Esophagus muscularis mucosa (tissue), 4 donors: ENCODE measurements around the gene SLC23A2. TPM values are rescaled to one million over a fixed set of nuclear protein-coding genes. Genes with fewer than 3 reads are reported as not detected.

Experiments
- DNase-seq: peaks from one replicate; pipeline ENCODE4 v3.0.0-alpha.2; 2017; ENCODE audit errors: extremely low spot score
- H3K27ac ChIP-seq, 4 donors: fragments of 200-600 bp; sonication (generic); replicated peaks in 1 of 4; 1 replicate in 3 of 4; 2 replicates in 1 of 4; pipeline ENCODE4 v1.5.1; 2016 to 2019; ENCODE audit warnings: mild to moderate bottlenecking in 1 of 4
- H3K27me3 ChIP-seq, 4 donors: fragments of 200-600 bp; sonication (generic); one replicate each; pipeline versions ENCODE4 v1.5.1 to v1.6.0; 2016 to 2019
- H3K36me3 ChIP-seq, 4 donors: fragments of 200-600 bp; sonication (generic); one replicate each; pipeline ENCODE4 v1.5.1; 2016 to 2019
- H3K4me1 ChIP-seq, 4 donors: fragments of 200-600 bp; sonication (generic); one replicate each; pipeline ENCODE4 v1.5.1; 2016 to 2019
- H3K4me3 ChIP-seq, 4 donors: fragments of 200-600 bp; sonication (generic); 1 replicate in 2 of 4; 2 replicates in 2 of 4; pipeline ENCODE4 v1.5.1; 2016 to 2019; ENCODE audit warnings: mild to moderate bottlenecking in 4 of 4, moderate library complexity in 1 of 4
- H3K9me3 ChIP-seq, 4 donors: fragments of 200-600 bp; sonication (generic); 1 replicate in 3 of 4; 2 replicates in 1 of 4; pipeline ENCODE4 v1.5.1; 2016 to 2019
- EP300 ChIP-seq: sonication (generic); formaldehyde crosslinking; IDR thresholded peaks from one replicate; pipeline ENCODE4 v1.6.1; 2017; ENCODE audit warnings: antibody characterized with exemption
- POLR2A ChIP-seq: fragments of 450-650 bp; IDR thresholded peaks from one replicate; pipeline ENCODE4 v1.6.1; 2017; ENCODE audit warnings: antibody characterized with exemption, moderate library complexity, mild to moderate bottlenecking, low read depth
- POLR2AphosphoS5 ChIP-seq, 2 donors: sonication (generic); formaldehyde crosslinking; IDR thresholded peaks; one replicate each; pipeline ENCODE4 v1.6.1; 2017; ENCODE audit warnings: antibody characterized with exemption in 2 of 2
- WGBS: methylation state at CpG from one replicate; pipeline ENCODE4 v1.1.5; 2018; 5-methylcytosine and 5-hydroxymethylcytosine counted together
- intact Hi-C: fragments of 100-400 bp; cut with DNase I; formaldehyde crosslinking; loops from one replicate; pipeline ENCODE4 v1.15.1; 2023
- total RNA-seq, 4 donors: library from RNA; depleted of rRNA; stranded (reverse); fragments of >200 nt; gene quantifications; one replicate each; pipeline versions ENCODE4 v1.1.0 to v1.2.1, GENCODE V29; 2016
- TF ChIP-seq, protein P1 (sequence below), 3 experiments: fragments of 200-600 bp in 2 of 3; fragments of 450-650 bp in 1 of 3; sonication (generic) in 2 of 3; IDR thresholded peaks; one replicate each; pipeline ENCODE4 v1.5.1; 2017 to 2019; ENCODE audit warnings: antibody characterized with exemption in 3 of 3, mild to moderate bottlenecking in 2 of 3, moderate library complexity in 1 of 3

SLC23A2 gene
- total RNA-seq, 4 donors from 2014 or later = 8.7 to 16.0 (median 12.2) TPM

GRCh38 chr20:4832469-4832868, 168.8 kb downstream of the SLC23A2 start:
- WGBS = 93% methylated on average over 2 of the region's 2 CpGs
- no peak for TF ChIP-seq POLR2AphosphoS5 (IDR thresholded peaks at IDR 0.05)
- TF ChIP-seq POLR2A = no peak
- TF ChIP-seq EP300 = no peak
- TF ChIP-seq, protein P1, sequence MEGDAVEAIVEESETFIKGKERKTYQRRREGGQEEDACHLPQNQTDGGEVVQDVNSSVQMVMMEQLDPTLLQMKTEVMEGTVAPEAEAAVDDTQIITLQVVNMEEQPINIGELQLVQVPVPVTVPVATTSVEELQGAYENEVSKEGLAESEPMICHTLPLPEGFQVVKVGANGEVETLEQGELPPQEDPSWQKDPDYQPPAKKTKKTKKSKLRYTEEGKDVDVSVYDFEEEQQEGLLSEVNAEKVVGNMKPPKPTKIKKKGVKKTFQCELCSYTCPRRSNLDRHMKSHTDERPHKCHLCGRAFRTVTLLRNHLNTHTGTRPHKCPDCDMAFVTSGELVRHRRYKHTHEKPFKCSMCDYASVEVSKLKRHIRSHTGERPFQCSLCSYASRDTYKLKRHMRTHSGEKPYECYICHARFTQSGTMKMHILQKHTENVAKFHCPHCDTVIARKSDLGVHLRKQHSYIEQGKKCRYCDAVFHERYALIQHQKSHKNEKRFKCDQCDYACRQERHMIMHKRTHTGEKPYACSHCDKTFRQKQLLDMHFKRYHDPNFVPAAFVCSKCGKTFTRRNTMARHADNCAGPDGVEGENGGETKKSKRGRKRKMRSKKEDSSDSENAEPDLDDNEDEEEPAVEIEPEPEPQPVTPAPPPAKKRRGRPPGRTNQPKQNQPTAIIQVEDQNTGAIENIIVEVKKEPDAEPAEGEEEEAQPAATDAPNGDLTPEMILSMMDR (IDR thresholded peaks at IDR 0.05) = no peak

DNA sequence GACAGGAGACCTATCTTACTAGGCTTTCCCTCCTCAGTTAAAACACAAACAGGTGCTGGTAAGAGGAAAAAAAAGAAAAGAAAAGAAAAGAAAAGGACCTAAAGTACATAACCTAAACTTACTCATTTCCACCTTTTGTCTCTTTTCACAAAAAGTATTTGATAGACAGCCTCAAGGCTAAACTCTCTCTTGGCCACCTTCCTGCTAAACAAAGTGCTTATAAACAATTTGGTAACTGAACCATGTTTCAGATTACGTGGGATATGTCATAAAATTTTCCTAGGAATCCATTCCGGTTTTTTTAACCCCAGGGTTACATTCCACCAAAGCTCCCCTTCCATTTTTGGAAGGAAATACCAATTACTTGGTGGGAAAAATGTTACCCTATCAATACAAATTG, 170.6 kb downstream of the SLC23A2 start:
- peaks cover 4 to 8% (median 8%) of the 10 kb centered on the region in 4 donors for H3K4me1 ChIP-seq
- H3K36me3 ChIP-seq = no peaks in the 10 kb centered on the region
- no peak for DNase-seq
- no peak for TF ChIP-seq POLR2AphosphoS5 (IDR thresholded peaks at IDR 0.05)
- H3K27me3 ChIP-seq = no peaks in the 10 kb centered on the region
- no peak overlapping the region for H3K27ac ChIP-seq
- 60% methylated on average over 2 of the region's 2 CpGs for WGBS
- H3K9me3 ChIP-seq = no peaks in the 10 kb centered on the region
- no peak overlapping the region for H3K4me3 ChIP-seq
- intact Hi-C loops = no loop called here

More at GRCh38 chr20:4832469-4832868, 168.8 kb downstream of the SLC23A2 start:
- Histone ChIP-seq H3K4me3 (no peak overlapping the region), H3K27ac (no peak overlapping the region), H3K36me3 (no peaks in the 10 kb centered on the region), H3K27me3 (no peaks in the 10 kb centered on the region), H3K9me3 (no peaks in the 10 kb centered on the region), H3K4me1 (peaks cover 7 to 25% (median 21%) of the 10 kb centered on the region in 4 donors)
- intact Hi-C loops = no loop called here
- DNase-seq = no peak

GRCh38 chr20:4830259-4830658, 171.1 kb downstream of the SLC23A2 start:
- Histone ChIP-seq H3K27me3 (no peaks in the 10 kb centered on the region), H3K9me3 (no peaks in the 10 kb centered on the region), H3K4me3 (no peak overlapping the region), H3K27ac (no peak overlapping the region), H3K36me3 (no peaks in the 10 kb centered on the region), H3K4me1 (peaks cover 0 to 4% (median 4%) of the 10 kb centered on the region in 4 donors)
- TF ChIP-seq EP300 = no peak
- no peak for TF ChIP-seq POLR2A
- no peak for TF ChIP-seq POLR2AphosphoS5 (IDR thresholded peaks at IDR 0.05)
- TF ChIP-seq, protein P1 (IDR thresholded peaks at IDR 0.05) = no peak
- WGBS = 80% methylated on average over 2 of the region's 3 CpGs
- DNase-seq = no peak
- intact Hi-C loops = no loop called here

GRCh38 chr20:4829514-4830215, 171.6 kb downstream of the SLC23A2 start:
- 74% methylated on average over 4 of the region's 4 CpGs for WGBS
- peak overlapping the region in 1 of 4 donors; percentile 58 for H3K27ac ChIP-seq
- H3K36me3 ChIP-seq = no peaks in the 10 kb centered on the region
- no peaks in the 10 kb centered on the region for H3K9me3 ChIP-seq
- no peaks in the 10 kb centered on the region for H3K27me3 ChIP-seq
- intact Hi-C loops = no loop called here
- H3K4me1 ChIP-seq = peaks cover 0 to 4% (median 2%) of the 10 kb centered on the region in 4 donors
- no peak overlapping the region for H3K4me3 ChIP-seq
- TF ChIP-seq POLR2AphosphoS5 (IDR thresholded peaks at IDR 0.05) = peak in 1 of 2 donors; percentile 17
- TF ChIP-seq POLR2A = no peak
- DNase-seq = no peak

DNA sequence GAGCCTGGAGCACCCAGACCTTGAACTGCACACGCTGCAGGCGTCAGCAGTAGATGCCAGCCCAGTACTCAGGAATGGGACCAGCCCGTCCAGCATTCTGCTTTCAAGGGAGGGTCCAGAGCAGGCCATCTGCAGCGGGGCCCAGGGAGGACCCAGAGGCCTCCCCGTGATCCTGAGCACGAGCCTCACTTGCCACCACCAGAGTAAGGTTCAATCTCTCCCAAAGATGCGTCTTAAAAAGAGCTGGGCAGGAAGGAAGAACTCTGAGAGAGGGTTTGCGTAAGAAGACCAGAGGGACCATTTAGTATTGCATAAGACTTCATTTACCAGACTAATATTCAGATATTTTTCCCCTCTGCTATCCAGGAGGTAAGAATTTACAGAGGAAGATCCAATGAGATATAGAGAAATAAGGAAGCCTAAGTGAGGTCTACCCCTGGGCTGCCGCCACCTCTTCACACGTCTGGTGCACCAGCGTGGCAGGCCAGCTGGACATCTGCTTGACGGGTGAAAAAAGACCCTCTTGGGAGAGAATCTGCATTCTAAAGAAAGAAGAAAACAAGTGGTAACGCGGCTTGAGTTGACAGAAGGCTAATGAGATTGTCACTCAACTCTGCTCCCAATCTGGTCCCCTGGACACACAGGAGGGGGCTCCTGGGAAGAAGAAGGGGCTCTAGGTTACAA, 172.3 kb downstream of the SLC23A2 start:
- Histone ChIP-seq H3K27ac (peak overlapping the region in 1 of 4 donors; percentile 58), H3K4me3 (no peak overlapping the region), H3K4me1 (peaks cover 4 to 11% (median 9%) of the 10 kb centered on the region in 4 donors), H3K9me3 (no peaks in the 10 kb centered on the region), H3K36me3 (no peaks in the 10 kb centered on the region), H3K27me3 (no peaks in the 10 kb centered on the region)
- 71% methylated on average over 14 of the region's 14 CpGs for WGBS
- no peak for DNase-seq
- TF ChIP-seq POLR2A (no peak), EP300 (no peak), POLR2AphosphoS5 (IDR thresholded peaks at IDR 0.05) (no peak)
- TF ChIP-seq, protein P1 (IDR thresholded peaks at IDR 0.05) = no peak
- intact Hi-C loops = no loop called here
